HG03064 (cell line): ENCODE results near the gene ZAR1L.
A peak's percentile ranks its signal among the peaks of the same experiment; 100 is the strongest.

Source experiments
- ATAC-seq: cut with Tn5 transposase; IDR thresholded peaks from one replicate; pipeline ENCODE4 v1.9.1; 2021; ENCODE audit warnings: low read depth; ENCODE audit not compliant: unreplicated experiment

The ZAR1L gene

DNA sequence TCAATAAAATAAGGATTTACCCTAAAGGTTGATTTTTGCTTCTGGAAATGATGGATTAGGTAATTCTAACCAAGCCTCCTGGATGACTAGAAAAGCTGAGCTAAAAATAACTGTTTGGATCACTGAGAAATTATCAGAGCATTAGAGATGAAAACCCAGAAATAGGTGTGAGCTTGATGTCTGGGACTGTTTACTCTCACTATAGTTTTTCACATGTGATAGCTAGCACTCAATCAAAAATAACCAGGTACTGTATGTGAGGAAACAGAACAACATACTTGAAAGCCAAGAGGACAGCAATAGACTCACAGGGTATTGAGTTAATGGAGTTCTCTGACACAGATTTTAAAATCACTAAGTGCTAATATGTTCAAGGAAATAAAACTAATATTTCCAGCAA lies 9.5 kb downstream of the ZAR1L start:
- no peak for ATAC-seq

DNA sequence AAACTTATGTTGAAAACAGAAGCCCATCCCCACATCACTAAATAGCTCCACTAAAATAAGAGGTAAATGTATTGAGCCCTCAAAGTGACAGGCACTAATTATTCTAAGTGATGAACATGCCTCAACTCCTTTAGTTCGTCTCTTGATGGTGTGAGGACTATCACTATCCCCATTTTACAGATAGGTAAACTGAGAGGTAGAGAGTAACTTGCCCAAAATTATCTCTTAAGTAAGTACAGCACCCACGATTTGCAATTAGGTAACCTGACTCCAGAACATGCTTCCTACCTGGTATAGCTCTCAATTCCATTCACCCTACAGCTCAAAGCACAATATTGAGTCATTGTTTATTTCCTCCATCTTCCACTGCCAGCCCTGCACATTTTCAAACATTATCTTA lies 12.7 kb downstream of the ZAR1L start:
- ATAC-seq: no peak

- ATAC-seq: no peak
These were observed 14.2 kb downstream of the ZAR1L start for GRCh38 chr13:32300920-32301319.

DNA sequence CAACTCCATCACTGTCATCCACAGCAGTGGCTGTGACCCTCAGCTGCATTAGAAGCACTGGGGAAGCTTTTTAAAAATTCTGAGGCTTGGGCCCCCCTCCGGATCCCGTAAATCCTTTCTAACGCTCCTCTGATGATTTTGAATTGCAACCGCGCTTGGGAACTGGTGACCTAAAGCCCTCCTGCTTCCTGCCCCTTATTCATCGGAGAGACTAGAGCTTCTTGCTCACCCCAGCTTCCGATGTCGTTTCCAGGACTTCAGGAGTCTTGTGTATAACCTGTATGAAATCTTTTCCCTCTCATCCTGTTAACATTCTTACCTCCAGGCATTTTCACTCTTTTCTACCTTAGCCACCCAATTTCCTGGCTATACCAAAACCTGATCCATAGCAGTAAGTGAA lies 14.8 kb downstream of the ZAR1L start:
- no peak for ATAC-seq

- ATAC-seq: no peak
These were observed 15.3 kb downstream of the ZAR1L start for GRCh38 chr13:32299893-32300292.

- no peak for ATAC-seq
These were observed 16.5 kb downstream of the ZAR1L start for GRCh38 chr13:32298695-32299094.

DNA sequence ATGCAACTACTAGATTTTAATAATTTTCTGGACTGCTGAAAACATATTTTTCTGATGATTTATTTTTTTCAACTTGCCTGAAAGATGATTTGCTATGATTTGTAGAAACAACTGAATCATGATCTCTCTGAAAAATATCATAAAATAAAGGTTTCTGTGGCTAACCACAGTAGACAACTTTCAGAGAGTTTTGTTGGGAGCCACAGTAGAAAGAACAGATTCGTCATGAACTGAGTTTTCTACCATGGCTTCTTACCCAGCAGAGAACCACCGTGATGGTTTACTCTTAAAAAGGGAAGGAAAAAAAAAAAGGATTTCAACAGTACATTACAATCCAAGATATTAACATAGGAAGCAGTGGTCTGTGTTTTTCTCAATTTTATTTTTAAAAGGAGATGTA lies 18.0 kb downstream of the ZAR1L start:
- no peak for ATAC-seq

- no peak for ATAC-seq
These were observed 29.6 kb downstream of the ZAR1L start for GRCh38 chr13:32285633-32285965.

GRCh38 chr13:32284927-32285632 lies 30.1 kb downstream of the ZAR1L start:
- no peak for ATAC-seq

DNA sequence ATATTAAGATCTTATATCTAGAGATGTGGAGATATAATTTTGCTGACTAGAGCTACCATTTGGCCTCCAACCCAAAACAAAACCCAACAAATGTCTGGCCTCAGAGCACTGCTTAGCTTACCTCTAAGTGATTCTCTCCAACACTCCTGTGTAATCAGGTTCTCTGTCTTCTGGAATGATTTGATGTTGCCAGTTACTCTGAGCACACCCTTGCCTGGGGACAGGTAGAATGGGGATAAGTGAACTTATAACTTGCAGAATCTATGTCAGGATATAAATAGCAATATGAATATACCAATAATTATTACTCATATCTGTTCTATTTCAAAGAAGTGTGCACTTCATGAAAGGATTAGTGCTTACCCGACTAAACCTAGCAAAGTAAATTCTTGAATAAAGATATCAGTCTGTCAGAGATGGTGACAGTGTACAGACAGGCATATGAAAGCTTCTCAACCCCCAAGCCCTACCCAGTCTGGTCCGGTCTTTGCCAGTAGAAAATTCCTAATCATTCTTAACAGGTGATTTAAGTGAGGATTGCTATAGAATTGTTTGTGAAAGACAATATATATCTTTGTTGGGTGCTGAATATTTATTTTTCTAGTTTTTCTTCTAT lies 33.0 kb downstream of the ZAR1L start:
- no peak for ATAC-seq

GRCh38 chr13:32281096-32281495 lies 34.1 kb downstream of the ZAR1L start:
- no peak for ATAC-seq

GRCh38 chr13:32278426-32278825 lies 36.7 kb downstream of the ZAR1L start:
- no peak for ATAC-seq

DNA sequence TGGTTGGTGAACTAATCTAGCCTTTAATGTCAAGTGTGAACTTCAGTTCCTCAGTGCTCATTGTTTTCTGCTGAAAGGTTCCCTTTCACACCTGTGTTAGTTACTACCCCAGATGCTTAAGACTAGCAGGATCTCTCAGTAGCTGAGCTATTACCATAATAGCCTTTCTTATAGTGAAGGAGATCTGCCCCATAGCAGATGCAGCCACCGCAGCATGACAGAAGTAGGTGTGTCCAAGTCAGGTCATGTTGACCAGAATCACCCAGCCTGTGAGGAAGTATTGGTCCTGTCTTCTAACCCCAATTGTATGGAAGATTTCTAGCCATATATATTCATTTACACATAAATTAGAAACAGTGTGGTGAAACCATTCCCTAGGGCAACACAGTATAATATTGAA lies 37.3 kb downstream of the ZAR1L start:
- ATAC-seq: no peak

DNA sequence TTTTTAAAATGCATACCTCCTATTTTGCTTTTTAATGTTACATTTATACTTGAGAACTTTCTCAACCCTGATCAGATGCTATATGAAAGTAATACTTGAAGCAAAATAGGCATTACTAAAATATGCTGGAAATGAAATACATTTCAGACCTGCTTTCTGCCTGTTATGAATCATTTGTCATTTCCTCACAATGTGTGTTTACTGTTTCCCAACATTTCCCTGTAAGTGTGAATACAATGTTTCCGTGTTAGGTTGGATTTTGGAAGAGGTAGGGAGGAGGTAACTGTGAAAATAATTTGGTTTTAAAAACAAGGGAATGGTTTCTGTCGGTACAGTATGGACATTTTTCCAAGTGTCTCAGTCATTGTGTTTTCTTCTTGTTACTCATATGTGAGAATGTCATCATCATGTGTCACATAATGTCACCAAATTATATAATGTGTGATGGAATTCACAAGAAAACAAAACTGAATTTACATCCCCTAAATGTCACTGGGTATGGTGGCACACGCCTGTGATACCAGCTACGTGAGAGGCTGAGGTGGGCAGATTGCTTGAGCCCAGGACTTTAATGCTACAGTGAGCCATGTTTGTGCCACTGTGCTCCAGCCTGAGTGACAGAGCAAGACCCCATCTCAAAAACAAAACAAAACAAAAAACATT lies 43.0 kb downstream of the ZAR1L start:
- no peak for ATAC-seq

GRCh38 chr13:32267836-32268439 lies 47.2 kb downstream of the ZAR1L start:
- peak; percentile 83 for ATAC-seq

DNA sequence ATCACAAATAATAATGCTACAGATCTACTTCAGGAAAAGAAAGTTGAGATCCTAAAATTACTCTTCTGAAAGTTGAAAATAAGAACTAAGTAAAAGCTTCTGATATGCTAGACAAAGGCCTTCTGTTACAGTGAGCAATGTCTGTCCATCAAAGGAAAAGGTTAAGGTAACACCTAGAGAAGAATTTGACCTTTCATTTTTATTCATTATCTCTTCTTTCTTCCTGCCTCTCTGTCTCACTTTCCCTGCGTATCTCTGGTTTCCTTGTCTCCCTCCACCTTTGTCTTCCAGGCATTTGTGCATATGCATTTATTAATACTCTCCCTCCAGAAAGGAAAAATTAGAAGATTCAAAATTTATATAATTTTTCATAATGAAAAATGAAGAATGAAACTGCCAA lies 49.0 kb downstream of the ZAR1L start:
- ATAC-seq: no peak

- ATAC-seq: no peak
These were observed 49.4 kb downstream of the ZAR1L start for GRCh38 chr13:32265726-32266125.

DNA sequence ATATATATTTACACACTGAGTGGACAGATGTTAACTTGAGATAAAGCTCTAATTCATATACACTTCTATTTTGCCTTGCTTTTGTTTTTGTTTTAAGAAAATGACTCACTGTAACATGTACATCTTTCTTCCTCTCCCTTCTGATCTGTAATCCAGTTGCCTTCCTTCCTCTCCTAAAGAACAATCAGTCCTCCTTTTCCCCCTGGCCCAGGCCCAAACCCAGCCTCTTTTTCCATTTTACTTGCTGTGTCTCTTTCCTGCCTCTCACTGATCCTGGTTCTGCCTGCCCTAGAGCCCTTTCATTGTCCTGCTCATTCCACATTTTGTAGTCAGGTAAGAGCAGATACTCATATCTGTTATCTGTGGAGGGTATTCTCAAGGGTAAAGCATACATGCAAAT lies 50.8 kb downstream of the ZAR1L start:
- no peak for ATAC-seq

GRCh38 chr13:32262619-32263018 lies 52.5 kb downstream of the ZAR1L start:
- ATAC-seq: no peak

DNA sequence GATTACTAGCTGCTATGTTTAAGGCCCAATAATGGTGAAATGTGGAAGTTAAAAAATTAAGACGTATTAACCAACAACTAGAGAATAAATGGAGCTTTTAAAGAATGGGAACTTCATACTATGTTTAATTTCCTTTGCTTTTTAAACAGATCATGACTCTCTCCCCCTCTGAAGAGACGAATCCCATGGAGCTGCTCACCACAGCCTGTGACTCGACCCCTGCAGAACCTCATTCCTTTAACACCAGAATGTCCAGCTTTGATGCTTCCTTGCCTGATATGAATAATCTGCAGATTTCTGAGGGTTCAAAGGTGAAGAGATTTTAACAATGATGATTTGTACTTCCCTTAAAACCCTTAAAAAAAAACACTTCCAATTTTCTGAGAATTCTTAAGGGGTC lies 53.0 kb downstream of the ZAR1L start:
- ATAC-seq: no peak

DNA sequence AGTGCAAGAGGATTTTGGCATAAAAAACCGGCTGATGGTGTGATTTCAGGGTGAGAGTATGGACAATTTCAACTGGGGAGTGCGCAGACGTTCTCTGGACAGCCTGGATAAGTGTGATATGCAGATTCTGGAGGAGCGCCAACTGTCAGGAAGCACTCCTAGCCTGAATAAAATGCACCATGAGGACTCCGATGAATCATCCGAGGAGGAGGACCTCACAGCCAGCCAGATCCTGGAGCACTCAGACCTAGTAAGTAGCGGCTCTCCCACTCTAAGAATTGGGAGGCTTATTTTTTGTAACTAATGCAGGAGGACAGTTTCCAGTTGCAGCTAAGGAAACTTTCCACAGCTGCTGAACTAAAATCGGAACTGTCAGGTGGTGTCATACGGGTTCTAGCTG lies 53.6 kb downstream of the ZAR1L start:
- ATAC-seq: no peak

- no peak for ATAC-seq
These were observed 56.0 kb downstream of the ZAR1L start for GRCh38 chr13:32259116-32259515.
